Measurements from ENCODE around the gene FILIP1L. TPM values are rescaled to one million over a fixed set of nuclear protein-coding genes. Genes with fewer than 3 reads are reported as not detected.

Gene FILIP1L
- total RNA-seq, 4 donors from 2014 or later = 4.4 to 17.7 (median 13.2) TPM

DNA sequence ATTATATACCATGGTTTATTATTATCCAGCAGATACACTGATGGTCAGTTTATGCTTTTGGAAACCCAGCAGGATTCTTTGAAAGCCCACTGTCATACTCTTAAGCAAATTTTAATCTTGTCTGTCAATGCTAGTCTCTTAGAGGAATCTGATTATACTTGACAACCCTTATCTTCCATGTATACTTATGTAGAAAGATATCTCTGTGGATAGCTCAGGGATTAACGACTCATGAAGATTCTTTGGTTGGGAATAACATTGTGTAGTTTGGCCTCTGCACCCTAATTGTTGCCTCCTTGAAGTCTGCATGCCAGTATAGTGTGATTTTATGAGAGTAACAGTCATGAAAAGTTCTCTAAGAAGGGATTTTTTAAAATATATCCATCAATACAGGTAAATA is 33.0 kb downstream of the FILIP1L start:
- WGBS, 2 donors = 75 to 78% methylated on average over 1 of the region's 1 CpG
- no peaks in the 10 kb centered on the region for H3K27me3 ChIP-seq

DNA sequence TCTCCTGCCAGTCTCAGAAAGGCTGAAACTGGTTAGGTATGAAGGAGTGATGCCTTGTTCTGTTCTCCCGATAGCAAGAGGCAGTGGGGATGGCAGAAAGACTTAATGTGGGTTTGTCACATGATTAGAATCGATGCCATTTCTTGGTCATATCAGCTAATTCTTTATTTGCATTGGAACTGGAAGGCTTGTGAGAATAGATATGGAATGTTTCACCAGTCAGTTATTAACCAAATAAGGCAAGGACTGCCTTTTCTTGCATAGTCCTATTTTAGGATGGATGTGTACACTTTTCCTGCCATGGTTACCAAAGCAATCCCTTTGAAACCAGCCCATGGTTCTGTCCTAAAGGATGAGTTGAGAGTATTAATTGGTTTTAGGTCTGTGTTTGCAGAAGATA is 33.7 kb downstream of the FILIP1L start:
- intact Hi-C loops (cut with DNase I) = no loop called here
- Histone ChIP-seq H3K4me1 (peaks cover 13 to 15% of the 10 kb centered on the region in 2 donors), H3K27ac (no peak overlapping the region), H3K9me3 (no peaks in the 10 kb centered on the region), H3K4me3 (replicated peaks in 1 of 3) (no peak overlapping the region), H3K36me3 (no peaks in the 10 kb centered on the region), H3K27me3 (no peaks in the 10 kb centered on the region)
- DNase-seq = no peak
- WGBS, 2 donors = 83 to 86% methylated on average over 2 of the region's 2 CpGs
- TF ChIP-seq POLR2A (IDR thresholded peaks at IDR 0.05) = no peak
- TF ChIP-seq, protein P1, sequence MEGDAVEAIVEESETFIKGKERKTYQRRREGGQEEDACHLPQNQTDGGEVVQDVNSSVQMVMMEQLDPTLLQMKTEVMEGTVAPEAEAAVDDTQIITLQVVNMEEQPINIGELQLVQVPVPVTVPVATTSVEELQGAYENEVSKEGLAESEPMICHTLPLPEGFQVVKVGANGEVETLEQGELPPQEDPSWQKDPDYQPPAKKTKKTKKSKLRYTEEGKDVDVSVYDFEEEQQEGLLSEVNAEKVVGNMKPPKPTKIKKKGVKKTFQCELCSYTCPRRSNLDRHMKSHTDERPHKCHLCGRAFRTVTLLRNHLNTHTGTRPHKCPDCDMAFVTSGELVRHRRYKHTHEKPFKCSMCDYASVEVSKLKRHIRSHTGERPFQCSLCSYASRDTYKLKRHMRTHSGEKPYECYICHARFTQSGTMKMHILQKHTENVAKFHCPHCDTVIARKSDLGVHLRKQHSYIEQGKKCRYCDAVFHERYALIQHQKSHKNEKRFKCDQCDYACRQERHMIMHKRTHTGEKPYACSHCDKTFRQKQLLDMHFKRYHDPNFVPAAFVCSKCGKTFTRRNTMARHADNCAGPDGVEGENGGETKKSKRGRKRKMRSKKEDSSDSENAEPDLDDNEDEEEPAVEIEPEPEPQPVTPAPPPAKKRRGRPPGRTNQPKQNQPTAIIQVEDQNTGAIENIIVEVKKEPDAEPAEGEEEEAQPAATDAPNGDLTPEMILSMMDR (IDR thresholded peaks at IDR 0.05) = no peak

More for the DNA sequence above, 33.0 kb downstream of the FILIP1L start:
- Histone ChIP-seq H3K36me3 (no peaks in the 10 kb centered on the region), H3K4me3 (replicated peaks in 1 of 3) (no peak overlapping the region), H3K9me3 (no peaks in the 10 kb centered on the region), H3K27ac (no peak overlapping the region), H3K4me1 (peaks cover 12 to 13% of the 10 kb centered on the region in 2 donors)
- no peak for TF ChIP-seq POLR2A (IDR thresholded peaks at IDR 0.05)
- TF ChIP-seq, protein P1 (IDR thresholded peaks at IDR 0.05) = no peak
- DNase-seq = no peak
- intact Hi-C loops (cut with DNase I) = no loop called here

DNA sequence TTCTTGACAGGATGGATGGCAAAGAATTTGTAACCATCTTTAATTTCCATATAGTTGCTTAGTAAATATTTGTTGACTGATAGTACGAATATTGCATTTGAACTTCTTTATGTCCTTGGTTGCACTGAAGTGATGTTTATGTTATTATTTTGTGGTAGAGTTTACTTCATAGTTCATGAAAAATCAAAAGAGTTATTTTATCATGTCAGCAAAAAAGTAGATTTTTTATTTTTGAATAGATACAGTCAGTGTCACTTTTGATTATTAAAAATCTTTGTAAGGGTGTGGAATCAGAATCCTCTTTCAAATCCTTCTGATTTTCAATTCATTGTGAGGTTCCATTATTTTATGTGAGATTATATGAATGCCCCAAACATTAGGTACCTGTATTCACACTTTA is 35.0 kb downstream of the FILIP1L start:
- H3K9me3 ChIP-seq = no peaks in the 10 kb centered on the region
- WGBS, 2 donors = 96 to 98% methylated on average over 1 of the region's 1 CpG
- intact Hi-C loops (cut with DNase I) = no loop called here
- no peaks in the 10 kb centered on the region for H3K36me3 ChIP-seq
- DNase-seq = no peak
- peaks cover 10 to 15% of the 10 kb centered on the region in 2 donors for H3K4me1 ChIP-seq
- no peak overlapping the region for H3K4me3 ChIP-seq (replicated peaks in 1 of 3)
- TF ChIP-seq, protein P1 (IDR thresholded peaks at IDR 0.05) = no peak
- no peak for TF ChIP-seq POLR2A (IDR thresholded peaks at IDR 0.05)
- no peak overlapping the region for H3K27ac ChIP-seq
- H3K27me3 ChIP-seq = no peaks in the 10 kb centered on the region

DNA sequence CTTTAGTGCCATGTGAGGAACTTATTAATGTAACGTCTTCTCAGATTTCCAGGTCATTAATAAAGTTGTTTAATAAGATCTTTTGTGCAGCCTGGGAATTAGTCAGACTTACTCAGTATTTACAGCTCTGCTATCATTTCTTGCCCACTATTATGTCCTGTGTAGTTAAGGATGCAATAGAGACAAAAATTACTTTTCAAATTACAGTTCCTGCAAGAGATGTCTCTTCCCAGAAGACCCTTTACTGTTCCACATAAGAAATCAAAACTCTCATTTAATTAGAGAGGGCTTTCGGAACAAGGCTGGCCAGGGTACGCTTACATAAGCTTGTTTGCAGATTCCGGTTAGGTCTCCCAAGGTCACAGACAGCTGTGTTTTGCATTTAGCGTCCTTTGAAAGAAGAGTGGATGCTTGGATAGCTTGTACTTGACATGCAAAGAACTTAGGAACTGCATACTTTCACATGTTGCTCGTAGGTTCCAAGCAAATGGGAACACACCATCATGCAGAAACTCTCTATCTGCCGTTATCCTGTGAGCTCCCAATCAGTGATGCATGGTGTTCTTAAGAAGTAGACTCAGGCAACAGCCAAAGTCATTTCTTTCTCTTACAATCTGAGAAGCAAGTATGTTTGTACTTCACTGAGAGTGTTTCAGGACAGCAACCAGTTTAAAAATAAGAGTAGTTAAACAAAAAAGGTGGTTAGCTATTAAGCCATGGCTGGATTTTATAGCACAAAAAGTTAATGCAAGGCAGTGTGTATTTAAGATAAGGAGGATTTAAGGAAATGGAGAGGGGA is 37.4 kb downstream of the FILIP1L start:
- TF ChIP-seq POLR2A (IDR thresholded peaks at IDR 0.05) = no peak
- TF ChIP-seq, protein P1 (IDR thresholded peaks at IDR 0.05) = no peak
- DNase-seq = peak in 1 of 2 donors; percentile 25
- no peaks in the 10 kb centered on the region for H3K27me3 ChIP-seq
- H3K4me3 ChIP-seq (replicated peaks in 1 of 3) = no peak overlapping the region
- 45 to 54% methylated on average over 7 of the region's 7 CpGs for WGBS, 2 donors
- H3K4me1 ChIP-seq = peaks cover 10 to 15% of the 10 kb centered on the region in 2 donors
- H3K27ac ChIP-seq = peak overlapping the region in 2 of 3 donors; percentile 33 to 35
- H3K36me3 ChIP-seq = no peaks in the 10 kb centered on the region
- H3K9me3 ChIP-seq = no peaks in the 10 kb centered on the region
- intact Hi-C loops (cut with DNase I) = no loop called here

Measured in thyroid gland (tissue), 4 donors.